ENCODE measurements around the gene PARD3. TPM values are rescaled to one million over a fixed set of nuclear protein-coding genes. Genes with fewer than 3 reads are reported as not detected.

Gene PARD3
- total RNA-seq, 6 experiments from 2014 or later: 19.1 to 27.8 (median 22.0) TPM

GRCh38 chr10:34351161-34351560 lies 463.9 kb downstream of the PARD3 start:
- TF ChIP-seq, protein P1, sequence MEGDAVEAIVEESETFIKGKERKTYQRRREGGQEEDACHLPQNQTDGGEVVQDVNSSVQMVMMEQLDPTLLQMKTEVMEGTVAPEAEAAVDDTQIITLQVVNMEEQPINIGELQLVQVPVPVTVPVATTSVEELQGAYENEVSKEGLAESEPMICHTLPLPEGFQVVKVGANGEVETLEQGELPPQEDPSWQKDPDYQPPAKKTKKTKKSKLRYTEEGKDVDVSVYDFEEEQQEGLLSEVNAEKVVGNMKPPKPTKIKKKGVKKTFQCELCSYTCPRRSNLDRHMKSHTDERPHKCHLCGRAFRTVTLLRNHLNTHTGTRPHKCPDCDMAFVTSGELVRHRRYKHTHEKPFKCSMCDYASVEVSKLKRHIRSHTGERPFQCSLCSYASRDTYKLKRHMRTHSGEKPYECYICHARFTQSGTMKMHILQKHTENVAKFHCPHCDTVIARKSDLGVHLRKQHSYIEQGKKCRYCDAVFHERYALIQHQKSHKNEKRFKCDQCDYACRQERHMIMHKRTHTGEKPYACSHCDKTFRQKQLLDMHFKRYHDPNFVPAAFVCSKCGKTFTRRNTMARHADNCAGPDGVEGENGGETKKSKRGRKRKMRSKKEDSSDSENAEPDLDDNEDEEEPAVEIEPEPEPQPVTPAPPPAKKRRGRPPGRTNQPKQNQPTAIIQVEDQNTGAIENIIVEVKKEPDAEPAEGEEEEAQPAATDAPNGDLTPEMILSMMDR (IDR thresholded peaks at IDR 0.05): no peak
- no peak for TF ChIP-seq POLR2A (IDR thresholded peaks at IDR 0.05)
- no peaks in the 10 kb centered on the region for H3K36me3 ChIP-seq
- H3K9me3 ChIP-seq: no peaks in the 10 kb centered on the region
- ATAC-seq (no peak), DNase-seq (no peak)
- H3K27ac ChIP-seq: no peak overlapping the region
- H3K27me3 ChIP-seq: no peaks in the 10 kb centered on the region
- no peaks in the 10 kb centered on the region for H3K4me1 ChIP-seq
- H3K4me3 ChIP-seq: no peak overlapping the region
- intact Hi-C loops (cut with DNase I): no loop called here
- 91% methylated on average over 3 of the region's 3 CpGs for WGBS (ENCODE audit: insufficient coverage, low coverage, low lambda C conversion rate, missing lambda C conversion rate)

DNA sequence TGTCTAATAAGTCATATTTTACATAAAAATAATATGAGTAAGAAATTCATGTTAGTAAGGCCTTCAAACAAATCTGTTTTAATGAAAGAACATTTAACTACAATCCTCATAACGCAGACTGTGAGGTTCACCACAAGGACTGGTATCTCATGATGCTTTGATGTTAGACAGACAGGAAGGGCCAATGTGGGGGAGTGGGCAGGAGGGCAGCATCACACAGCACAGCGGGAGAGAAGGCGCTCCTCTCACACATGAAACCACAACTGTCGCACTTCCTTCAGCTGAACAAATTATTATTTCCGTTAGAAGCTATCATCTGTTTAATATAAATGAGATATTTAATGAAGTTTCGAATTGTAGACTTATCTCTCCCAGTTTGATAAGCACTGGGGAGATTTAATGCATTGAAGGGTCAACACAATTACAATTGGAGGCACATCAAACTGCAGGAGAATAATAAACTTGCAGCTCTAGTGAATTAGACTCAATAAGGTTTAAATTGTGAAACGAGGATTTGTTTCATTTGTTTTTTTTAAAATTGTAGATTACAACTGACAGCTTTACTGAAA lies 466.1 kb downstream of the PARD3 start:
- ATAC-seq (no peak), DNase-seq (no peak)
- Histone ChIP-seq H3K4me1 (no peaks in the 10 kb centered on the region), H3K27ac (no peak overlapping the region), H3K9me3 (no peaks in the 10 kb centered on the region), H3K36me3 (no peaks in the 10 kb centered on the region), H3K4me3 (no peak overlapping the region), H3K27me3 (no peaks in the 10 kb centered on the region)
- intact Hi-C loops (cut with DNase I): no loop called here
- TF ChIP-seq, protein P1 (IDR thresholded peaks at IDR 0.05): no peak
- TF ChIP-seq POLR2A (IDR thresholded peaks at IDR 0.05): no peak
- 86% methylated on average over 7 of the region's 7 CpGs for WGBS (ENCODE audit: insufficient coverage, low coverage, low lambda C conversion rate, missing lambda C conversion rate)

GRCh38 chr10:34348021-34348420 lies 467.1 kb downstream of the PARD3 start:
- DNase-seq (no peak), ATAC-seq (no peak)
- H3K4me1 ChIP-seq: no peaks in the 10 kb centered on the region
- no peaks in the 10 kb centered on the region for H3K36me3 ChIP-seq
- H3K9me3 ChIP-seq: no peaks in the 10 kb centered on the region
- no peaks in the 10 kb centered on the region for H3K27me3 ChIP-seq
- no peak overlapping the region for H3K4me3 ChIP-seq
- TF ChIP-seq, protein P1 (IDR thresholded peaks at IDR 0.05): no peak
- TF ChIP-seq POLR2A (IDR thresholded peaks at IDR 0.05): no peak
- WGBS (ENCODE audit: insufficient coverage, low coverage, low lambda C conversion rate, missing lambda C conversion rate): 93% methylated on average over 6 of the region's 6 CpGs
- intact Hi-C loops (cut with DNase I): no loop called here
- H3K27ac ChIP-seq: no peak overlapping the region

GRCh38 chr10:34347131-34347530 lies 468.0 kb downstream of the PARD3 start:
- H3K36me3 ChIP-seq: no peaks in the 10 kb centered on the region
- intact Hi-C loops (cut with DNase I): no loop called here
- TF ChIP-seq POLR2A (IDR thresholded peaks at IDR 0.05): no peak
- TF ChIP-seq, protein P1 (IDR thresholded peaks at IDR 0.05): no peak
- no peaks in the 10 kb centered on the region for H3K27me3 ChIP-seq
- DNase-seq (no peak), ATAC-seq (no peak)
- H3K27ac ChIP-seq: no peak overlapping the region
- no peaks in the 10 kb centered on the region for H3K9me3 ChIP-seq
- H3K4me3 ChIP-seq: no peak overlapping the region
- 91% methylated on average over 3 of the region's 3 CpGs for WGBS (ENCODE audit: insufficient coverage, low coverage, low lambda C conversion rate, missing lambda C conversion rate)
- H3K4me1 ChIP-seq: no peaks in the 10 kb centered on the region
